ENCODE results near the gene ANO6. TPM values are rescaled to one million over a fixed set of nuclear protein-coding genes. Genes with fewer than 3 reads are reported as not detected.

The ANO6 gene
- total RNA-seq, 2 donors from 2014 or later: 24.4 to 28.0 TPM

DNA sequence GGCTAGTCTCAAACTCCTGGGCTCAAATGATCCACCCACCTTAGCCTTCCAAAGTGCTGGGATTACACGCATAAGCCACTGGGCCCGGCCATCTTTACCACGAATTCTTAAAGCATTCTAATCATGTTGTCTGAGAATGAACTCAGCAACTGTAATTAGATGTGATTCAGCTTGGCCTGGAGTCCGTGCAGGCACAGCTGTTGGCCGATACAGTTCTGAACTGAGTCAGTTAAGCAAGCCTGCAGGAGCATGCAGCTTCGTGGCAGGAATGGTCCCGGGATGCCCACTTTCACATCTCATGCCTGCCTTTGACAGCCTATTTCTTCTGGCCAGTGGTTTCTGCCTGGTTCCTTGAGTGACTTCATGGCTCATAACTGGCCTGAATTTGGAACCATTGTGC, 194.1 kb downstream of the ANO6 start:
- ATAC-seq: no peak
- Histone ChIP-seq H3K27me3 (no peaks in the 10 kb centered on the region), H3K4me1 (peaks cover 3% of the 10 kb centered on the region), H3K27ac (no peak overlapping the region), H3K4me3 (no peak overlapping the region), H3K9me3 (no peaks in the 10 kb centered on the region), H3K36me3 (replicated peaks in 1 of 2; ENCODE audit: insufficient read depth in 1 of 2, low read depth in 2 of 2) (peaks cover 0 to 2% of the 10 kb centered on the region in 2 donors)
- no peak for TF ChIP-seq POLR2A (IDR thresholded peaks at IDR 0.05)
- TF ChIP-seq, protein P1, sequence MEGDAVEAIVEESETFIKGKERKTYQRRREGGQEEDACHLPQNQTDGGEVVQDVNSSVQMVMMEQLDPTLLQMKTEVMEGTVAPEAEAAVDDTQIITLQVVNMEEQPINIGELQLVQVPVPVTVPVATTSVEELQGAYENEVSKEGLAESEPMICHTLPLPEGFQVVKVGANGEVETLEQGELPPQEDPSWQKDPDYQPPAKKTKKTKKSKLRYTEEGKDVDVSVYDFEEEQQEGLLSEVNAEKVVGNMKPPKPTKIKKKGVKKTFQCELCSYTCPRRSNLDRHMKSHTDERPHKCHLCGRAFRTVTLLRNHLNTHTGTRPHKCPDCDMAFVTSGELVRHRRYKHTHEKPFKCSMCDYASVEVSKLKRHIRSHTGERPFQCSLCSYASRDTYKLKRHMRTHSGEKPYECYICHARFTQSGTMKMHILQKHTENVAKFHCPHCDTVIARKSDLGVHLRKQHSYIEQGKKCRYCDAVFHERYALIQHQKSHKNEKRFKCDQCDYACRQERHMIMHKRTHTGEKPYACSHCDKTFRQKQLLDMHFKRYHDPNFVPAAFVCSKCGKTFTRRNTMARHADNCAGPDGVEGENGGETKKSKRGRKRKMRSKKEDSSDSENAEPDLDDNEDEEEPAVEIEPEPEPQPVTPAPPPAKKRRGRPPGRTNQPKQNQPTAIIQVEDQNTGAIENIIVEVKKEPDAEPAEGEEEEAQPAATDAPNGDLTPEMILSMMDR (IDR thresholded peaks at IDR 0.05): no peak
- 80 to 96% methylated on average over 1 to 7 of the region's 7 CpGs for WGBS, 2 donors
- intact Hi-C loops (cut with DNase I): no loop called here
- peak in 1 of 4 donors; percentile 6 for DNase-seq

DNA sequence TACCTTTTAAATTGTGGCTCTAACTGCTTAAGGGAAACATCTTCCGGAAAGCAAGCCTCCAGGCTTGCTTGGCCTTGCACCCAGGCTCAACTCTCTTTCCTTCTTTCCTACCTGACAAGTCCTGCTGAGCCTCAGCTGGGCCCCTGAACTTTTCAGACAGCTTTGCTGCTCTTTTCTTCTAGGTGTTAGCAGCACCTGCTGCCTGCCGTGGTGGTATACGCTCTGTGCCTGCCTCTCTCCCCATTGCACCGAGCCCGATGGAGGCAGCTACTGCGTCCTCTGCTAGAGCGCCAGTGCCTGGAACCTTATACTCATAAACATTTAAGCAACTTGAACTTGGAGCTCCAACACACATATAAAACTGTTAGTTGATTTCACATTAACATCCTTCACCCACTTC, 195.7 kb downstream of the ANO6 start:
- H3K4me1 ChIP-seq: no peaks in the 10 kb centered on the region
- no peak for ATAC-seq
- no peaks in the 10 kb centered on the region for H3K27me3 ChIP-seq
- WGBS, 2 donors: 97 to 98% methylated on average over 7 of the region's 7 CpGs
- no peak for DNase-seq
- TF ChIP-seq, protein P1 (IDR thresholded peaks at IDR 0.05): no peak
- no peak for TF ChIP-seq POLR2A (IDR thresholded peaks at IDR 0.05)
- H3K9me3 ChIP-seq: no peaks in the 10 kb centered on the region
- peaks cover 0 to 2% of the 10 kb centered on the region in 2 donors for H3K36me3 ChIP-seq (replicated peaks in 1 of 2; ENCODE audit: insufficient read depth in 1 of 2, low read depth in 2 of 2)
- intact Hi-C loops (cut with DNase I): no loop called here
- H3K27ac ChIP-seq: no peak overlapping the region
- H3K4me3 ChIP-seq: no peak overlapping the region

DNA sequence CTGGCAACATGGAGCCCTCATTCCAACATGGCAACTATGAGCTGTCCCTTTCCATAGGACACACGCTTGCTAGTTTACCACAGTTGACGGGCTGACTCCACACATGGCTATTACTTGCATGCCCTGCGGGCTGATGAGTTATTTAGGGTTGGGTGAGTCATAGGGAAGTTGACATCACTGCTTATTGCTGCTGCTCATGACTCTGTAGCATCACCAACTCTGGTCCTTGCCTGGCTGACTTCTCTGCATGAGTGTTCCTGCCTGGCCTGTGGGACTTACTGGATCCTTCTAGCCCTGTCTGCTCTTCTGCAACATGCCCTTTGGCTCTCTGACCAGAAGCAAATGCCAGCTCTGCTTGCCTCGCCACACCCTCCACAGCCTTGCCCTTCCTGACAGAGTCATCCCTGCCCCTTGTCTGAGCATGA, 199.5 kb downstream of the ANO6 start:
- Histone ChIP-seq H3K4me3 (no peak overlapping the region), H3K4me1 (no peaks in the 10 kb centered on the region), H3K27me3 (no peaks in the 10 kb centered on the region), H3K27ac (no peak overlapping the region), H3K9me3 (no peaks in the 10 kb centered on the region), H3K36me3 (replicated peaks in 1 of 2; ENCODE audit: insufficient read depth in 1 of 2, low read depth in 2 of 2) (peaks cover 0 to 5% of the 10 kb centered on the region in 2 donors)
- intact Hi-C loops (cut with DNase I): no loop called here
- no peak for TF ChIP-seq POLR2A (IDR thresholded peaks at IDR 0.05)
- 78 to 88% methylated on average over 4 of the region's 4 CpGs for WGBS, 2 donors
- peak in 1 of 4 donors; percentile 36 for DNase-seq
- ATAC-seq: no peak

DNA sequence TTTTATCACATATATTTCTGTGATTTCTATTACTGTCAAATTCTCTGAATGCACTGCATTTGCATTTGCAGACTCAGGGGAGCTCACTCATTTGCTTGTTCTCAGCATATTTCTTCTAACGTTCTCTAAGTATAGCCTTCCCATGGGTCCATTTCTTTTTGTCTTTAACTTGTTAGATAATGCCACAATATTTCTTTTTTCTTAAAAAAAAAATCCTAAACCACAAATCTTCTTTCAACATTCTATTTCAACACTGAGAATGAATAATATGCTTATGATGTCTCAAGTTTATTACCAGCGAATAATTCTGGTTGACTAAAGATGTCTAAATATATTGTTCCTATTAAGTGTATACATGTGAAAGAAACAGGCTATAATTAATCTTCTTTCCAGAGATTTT, 200.2 kb downstream of the ANO6 start:
- Histone ChIP-seq H3K4me3 (no peak overlapping the region), H3K27ac (no peak overlapping the region), H3K27me3 (no peaks in the 10 kb centered on the region), H3K4me1 (no peaks in the 10 kb centered on the region), H3K9me3 (no peaks in the 10 kb centered on the region), H3K36me3 (replicated peaks in 1 of 2; ENCODE audit: insufficient read depth in 1 of 2, low read depth in 2 of 2) (peaks cover 0 to 7% of the 10 kb centered on the region in 2 donors)
- TF ChIP-seq, protein P1 (IDR thresholded peaks at IDR 0.05): no peak
- no peak for TF ChIP-seq POLR2A (IDR thresholded peaks at IDR 0.05)
- DNase-seq (no peak), ATAC-seq (no peak)
- 82 to 83% methylated on average over 2 of the region's 2 CpGs for WGBS, 2 donors
- intact Hi-C loops (cut with DNase I): no loop called here

DNA sequence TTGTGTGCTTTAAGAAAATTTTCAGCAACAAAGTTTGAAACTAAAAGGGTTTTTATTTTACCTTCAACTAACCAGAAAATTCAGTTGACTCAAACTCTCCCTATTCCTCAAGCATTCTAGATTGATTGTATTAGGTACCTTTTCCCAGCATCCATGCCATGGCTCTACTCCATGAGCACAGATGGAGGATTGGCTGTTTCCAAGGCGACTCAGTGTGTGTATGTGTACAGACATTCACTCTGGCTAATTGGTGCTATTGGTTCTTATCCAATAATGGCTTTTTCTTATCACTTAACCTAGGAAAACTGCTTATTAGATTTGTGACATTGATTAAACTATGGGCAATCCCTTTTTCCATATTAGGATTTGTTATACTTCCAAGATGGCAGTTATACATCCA, 202.6 kb downstream of the ANO6 start:
- Histone ChIP-seq H3K27me3 (no peaks in the 10 kb centered on the region), H3K4me1 (no peaks in the 10 kb centered on the region), H3K4me3 (no peak overlapping the region), H3K9me3 (no peaks in the 10 kb centered on the region), H3K36me3 (replicated peaks in 1 of 2; ENCODE audit: insufficient read depth in 1 of 2, low read depth in 2 of 2) (peaks cover 0 to 11% of the 10 kb centered on the region in 2 donors), H3K27ac (no peak overlapping the region)
- TF ChIP-seq, protein P1 (IDR thresholded peaks at IDR 0.05): no peak
- TF ChIP-seq POLR2A (IDR thresholded peaks at IDR 0.05): no peak
- intact Hi-C loops (cut with DNase I): no loop called here
- no peak for DNase-seq
- no peak for ATAC-seq
- 94 to 95% methylated on average over 1 of the region's 1 CpG for WGBS, 2 donors
